Smooth muscle cell (in vitro differentiated cells): ENCODE results near the gene HOXB8. TPM values are rescaled to one million over a fixed set of nuclear protein-coding genes. Genes with fewer than 3 reads are reported as not detected.
A peak's percentile ranks its signal among the peaks of the same experiment; 100 is the strongest.

Source experiments
- DNase-seq: peaks from one replicate; lab custom pipeline; 2025; ENCODE audit not compliant: unreplicated experiment; lab: John Stamatoyannopoulos, UW
- H2AFZ ChIP-seq: fragments of 200-600 bp; sonication (generic); 2 replicates; pipeline ENCODE4 v1.6.0; 2016; ENCODE audit warnings: antibody characterized with exemption, low read depth, mild to moderate bottlenecking
- H3F3A ChIP-seq: fragments of 200-600 bp; sonication (generic); 2 replicates; pipeline ENCODE4 v1.6.0; 2017; ENCODE audit warnings: antibody characterized with exemption, low read depth
- H3K27ac ChIP-seq: fragments of 200-600 bp; sonication (generic); 2 replicates; pipeline ENCODE4 v1.5.1; 2016; ENCODE audit warnings: low read depth, mild to moderate bottlenecking
- H3K27me3 ChIP-seq: fragments of 200-600 bp; sonication (generic); 2 replicates; pipeline ENCODE4 v1.6.1; 2016; ENCODE audit warnings: low read depth, mild to moderate bottlenecking
- H3K36me3 ChIP-seq: fragments of 200-600 bp; sonication (generic); 2 replicates; pipeline ENCODE4 v1.5.1; 2016; ENCODE audit warnings: low read depth
- H3K4me1 ChIP-seq: fragments of 200-600 bp; sonication (generic); 2 replicates; pipeline ENCODE4 v1.5.1; 2016; ENCODE audit warnings: low read depth
- H3K4me2 ChIP-seq: fragments of 200-600 bp; sonication (generic); 2 replicates; pipeline ENCODE4 v1.6.0; 2016; ENCODE audit warnings: mild to moderate bottlenecking
- H3K4me3 ChIP-seq: fragments of 200-600 bp; sonication (generic); 2 replicates; pipeline ENCODE4 v1.5.1; 2016; ENCODE audit warnings: mild to moderate bottlenecking
- H3K79me2 ChIP-seq: fragments of 200-600 bp; sonication (generic); 2 replicates; pipeline ENCODE4 v1.6.0; 2016; ENCODE audit warnings: low read depth, mild to moderate bottlenecking
- H3K9ac ChIP-seq: fragments of 200-600 bp; sonication (generic); 2 replicates; pipeline ENCODE4 v1.6.0; 2016; ENCODE audit warnings: low read depth
- H3K9me3 ChIP-seq: fragments of 200-600 bp; sonication (generic); replicated peaks from 2 replicates; pipeline ENCODE4 v1.5.1; 2016; ENCODE audit warnings: low read depth
- H4K20me1 ChIP-seq: fragments of 200-600 bp; sonication (generic); 2 replicates; pipeline ENCODE4 v1.6.0; 2016; ENCODE audit warnings: low read depth
- CTCF ChIP-seq: fragments of 200-600 bp; sonication (generic); IDR thresholded peaks from 2 replicates; pipeline ENCODE4 v1.5.1; 2017; ENCODE audit warnings: borderline replicate concordance, mild to moderate bottlenecking, antibody characterized with exemption; ENCODE audit not compliant: insufficient read depth, poor library complexity, severe bottlenecking
- WGBS: methylation state at CpG from one replicate; pipeline ENCODE4 v1.1.7; 2016; ENCODE audit warnings: low lambda C conversion rate; 5-methylcytosine and 5-hydroxymethylcytosine counted together
- polyA plus RNA-seq: library from polyadenylated mRNA; unstranded; fragments of >200 nt; fragmentation: Nextera tagmentation; extraction: Ambion mirVana; gene quantifications from 2 replicates; pipeline ENCODE4 v1.2.1, GENCODE V29; 2016
- total RNA-seq: library from RNA; depleted of rRNA; stranded (reverse); fragments of >200 nt; gene quantifications from 2 replicates; pipeline ENCODE4 v1.2.3, GENCODE V29; 2014

The HOXB8 gene
- total and polyA plus RNA-seq, 2 experiments from 2014 or later: 0.94 to 2.0 TPM

GRCh38 chr17:48613862-48614694 is 1.0 kb downstream of the HOXB8 start:
- H3F3A ChIP-seq: peaks cover 13% of the 10 kb centered on the region
- peaks cover 50% of the 10 kb centered on the region for H3K27me3 ChIP-seq
- H4K20me1 ChIP-seq: peaks cover 26% of the 10 kb centered on the region
- DNase-seq: no peak
- under 1% methylated on average over 55 of the region's 55 CpGs for WGBS
- no peaks in the 10 kb centered on the region for H3K36me3 ChIP-seq
- H3K4me1 ChIP-seq: peaks cover 7% of the 10 kb centered on the region
- peak overlapping the region; percentile 98 for H3K4me2 ChIP-seq
- TF ChIP-seq CTCF: no peak
- H3K79me2 ChIP-seq: peaks cover 62% of the 10 kb centered on the region
- H3K27ac ChIP-seq: peak overlapping the region; percentile 79
- H2AFZ ChIP-seq: no peak overlapping the region
- peak overlapping the region; percentile 69 for H3K4me3 ChIP-seq
- no peaks in the 10 kb centered on the region for H3K9me3 ChIP-seq
- H3K9ac ChIP-seq: peak overlapping the region; percentile 61

GRCh38 chr17:48612854-48613691 is 2.0 kb downstream of the HOXB8 start:
- H3K4me1 ChIP-seq: peaks cover 7% of the 10 kb centered on the region
- TF ChIP-seq CTCF: peak; percentile 7
- peaks cover 13% of the 10 kb centered on the region for H3F3A ChIP-seq
- peak overlapping the region; percentile 64 for H2AFZ ChIP-seq
- under 1% methylated on average over 42 of the region's 67 CpGs for WGBS
- peaks cover 23% of the 10 kb centered on the region for H4K20me1 ChIP-seq
- H3K9ac ChIP-seq: peak overlapping the region; percentile 61
- peak overlapping the region; percentile 79 for H3K27ac ChIP-seq
- peak overlapping the region; percentile 69 for H3K4me3 ChIP-seq
- peak; percentile 19 for DNase-seq
- H3K9me3 ChIP-seq: no peaks in the 10 kb centered on the region
- peaks cover 65% of the 10 kb centered on the region for H3K79me2 ChIP-seq
- H3K36me3 ChIP-seq: no peaks in the 10 kb centered on the region
- H3K4me2 ChIP-seq: peak overlapping the region; percentile 98
- peaks cover 42% of the 10 kb centered on the region for H3K27me3 ChIP-seq

GRCh38 chr17:48612456-48612853 is 2.6 kb downstream of the HOXB8 start:
- Histone ChIP-seq H3K36me3 (no peaks in the 10 kb centered on the region), H3K27ac (peak overlapping the region; percentile 79)

More at GRCh38 chr17:48612456-48612853, 2.6 kb downstream of the HOXB8 start:
- WGBS: 2% methylated on average over 12 of the region's 15 CpGs
- Histone ChIP-seq H3F3A (peaks cover 13% of the 10 kb centered on the region), H3K27me3 (peaks cover 36% of the 10 kb centered on the region), H3K79me2 (peaks cover 65% of the 10 kb centered on the region), H2AFZ (peak overlapping the region; percentile 22), H3K4me3 (peak overlapping the region; percentile 69), H3K9me3 (no peaks in the 10 kb centered on the region), H3K9ac (peak overlapping the region; percentile 45), H4K20me1 (peaks cover 16% of the 10 kb centered on the region), H3K4me2 (peak overlapping the region; percentile 98), H3K4me1 (peaks cover 7% of the 10 kb centered on the region)
- no peak for DNase-seq
- TF ChIP-seq CTCF: no peak
